ENCODE results near the gene PKD2L1.

PKD2L1 gene

DNA sequence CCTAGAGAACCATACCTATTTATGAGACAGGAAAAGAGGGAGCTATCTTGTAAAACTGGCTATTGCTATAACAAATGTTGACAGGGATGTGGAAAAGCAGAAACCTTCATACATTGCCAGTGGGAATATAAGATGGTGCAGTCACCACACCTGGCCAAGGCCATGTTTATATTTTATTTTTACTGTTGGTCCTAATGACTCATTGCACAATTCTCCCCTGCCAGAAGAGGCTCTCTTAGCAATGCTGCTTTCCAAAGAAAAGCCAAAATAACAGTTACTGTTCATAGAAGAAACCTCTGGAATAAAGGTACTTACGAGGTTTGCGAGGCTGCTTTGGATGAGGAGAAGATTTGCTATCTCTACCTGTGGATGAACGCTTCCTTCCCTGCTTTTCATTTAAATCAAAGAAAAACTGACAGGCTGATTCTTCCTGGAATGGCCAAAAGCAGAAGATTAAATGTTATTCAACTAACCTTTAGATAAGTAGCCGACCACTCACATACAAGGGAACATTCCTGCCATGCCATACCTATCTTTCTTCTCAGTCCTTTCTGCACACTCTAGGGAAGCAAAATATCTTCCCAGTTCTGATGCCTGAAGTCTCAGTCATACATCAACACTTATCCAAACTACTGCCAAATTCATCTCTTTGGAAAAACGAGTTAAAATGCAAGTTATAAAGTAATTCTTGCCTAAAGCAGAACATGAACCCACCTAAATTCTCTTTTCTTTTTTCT is 84.4 kb downstream of the PKD2L1 start:
- Histone ChIP-seq H3K4me3 (ENCODE audit: low read length in 2 of 2) (no peak overlapping the region), H3K27ac (ENCODE audit: low read depth in 2 of 2, low read length in 2 of 2) (no peak overlapping the region), H3K4me1 (ENCODE audit: control insufficient read depth in 2 of 2, insufficient read depth in 2 of 2, low read length in 2 of 2) (no peaks in the 10 kb centered on the region), H3K36me3 (ENCODE audit: control insufficient read depth in 2 of 2, insufficient read depth in 2 of 2, low read length in 2 of 2) (peaks cover 40 to 63% of the 10 kb centered on the region in 2 donors), H3K9ac (ENCODE audit: low read depth in 1 of 2, low read length in 2 of 2) (no peak overlapping the region), H3K9me3 (ENCODE audit: control insufficient read depth in 2 of 2, low read length in 2 of 2) (no peaks in the 10 kb centered on the region), H3K27me3 (ENCODE audit: control insufficient read depth in 2 of 2, insufficient read depth in 2 of 2, low read length in 2 of 2) (no peaks in the 10 kb centered on the region)

DNA sequence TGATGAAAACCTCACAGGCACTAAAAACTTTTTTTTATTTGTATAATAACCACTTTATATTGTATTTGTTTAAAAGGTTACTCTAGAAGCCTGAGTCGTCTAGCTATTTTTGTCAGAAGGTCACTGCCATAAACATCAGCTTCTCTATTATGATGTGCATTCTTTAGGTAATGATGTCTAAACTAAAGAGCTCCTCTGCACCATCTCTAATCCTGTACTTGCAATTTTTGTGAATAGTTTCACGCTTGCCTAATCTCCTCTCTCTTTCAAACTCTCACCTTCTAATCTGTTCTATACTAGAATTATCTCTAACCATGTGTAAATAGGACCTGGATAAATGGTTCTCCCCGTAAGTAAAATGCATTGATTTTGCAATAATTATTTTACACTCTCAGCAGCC is 90.2 kb downstream of the PKD2L1 start:
- peaks cover 45 to 52% of the 10 kb centered on the region in 2 donors for H3K36me3 ChIP-seq (ENCODE audit: control insufficient read depth in 2 of 2, insufficient read depth in 2 of 2, low read length in 2 of 2)

DNA sequence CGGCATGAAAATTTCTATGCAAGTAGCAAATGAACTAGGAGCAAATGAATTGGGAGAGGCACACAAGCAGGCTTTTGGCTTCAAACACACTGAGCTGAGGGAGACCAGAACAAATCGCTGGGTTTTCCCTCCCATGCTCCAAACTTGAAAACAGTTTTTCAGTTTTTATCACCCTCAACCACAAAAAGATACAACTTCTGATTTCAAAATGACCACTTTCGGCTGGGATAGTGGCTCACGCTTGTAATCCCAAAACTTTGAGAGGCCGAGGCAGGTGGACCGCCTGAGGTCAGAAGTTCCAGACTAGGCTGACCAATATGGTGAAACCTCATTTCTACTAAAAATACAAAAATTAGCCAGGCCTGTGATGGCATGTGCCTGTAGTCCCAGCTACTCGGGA is 91.6 kb downstream of the PKD2L1 start:
- H3K36me3 ChIP-seq (ENCODE audit: control insufficient read depth in 2 of 2, insufficient read depth in 2 of 2, low read length in 2 of 2) = peaks cover 48 to 57% of the 10 kb centered on the region in 2 donors
- no peaks in the 10 kb centered on the region for H3K27me3 ChIP-seq (ENCODE audit: control insufficient read depth in 2 of 2, insufficient read depth in 2 of 2, low read length in 2 of 2)
- H3K9ac ChIP-seq (ENCODE audit: low read depth in 1 of 2, low read length in 2 of 2) = no peak overlapping the region
- no peaks in the 10 kb centered on the region for H3K4me1 ChIP-seq (ENCODE audit: control insufficient read depth in 2 of 2, insufficient read depth in 2 of 2, low read length in 2 of 2)
- H3K9me3 ChIP-seq (ENCODE audit: control insufficient read depth in 2 of 2, low read length in 2 of 2) = no peaks in the 10 kb centered on the region
- no peak overlapping the region for H3K27ac ChIP-seq (ENCODE audit: low read depth in 2 of 2, low read length in 2 of 2)
- H3K4me3 ChIP-seq (ENCODE audit: low read length in 2 of 2) = no peak overlapping the region

More for the DNA sequence above, 90.2 kb downstream of the PKD2L1 start:
- Histone ChIP-seq H3K9me3 (ENCODE audit: control insufficient read depth in 2 of 2, low read length in 2 of 2) (no peaks in the 10 kb centered on the region), H3K27ac (ENCODE audit: low read depth in 2 of 2, low read length in 2 of 2) (no peak overlapping the region), H3K9ac (ENCODE audit: low read depth in 1 of 2, low read length in 2 of 2) (no peak overlapping the region), H3K4me3 (ENCODE audit: low read length in 2 of 2) (no peak overlapping the region), H3K27me3 (ENCODE audit: control insufficient read depth in 2 of 2, insufficient read depth in 2 of 2, low read length in 2 of 2) (no peaks in the 10 kb centered on the region), H3K4me1 (ENCODE audit: control insufficient read depth in 2 of 2, insufficient read depth in 2 of 2, low read length in 2 of 2) (no peaks in the 10 kb centered on the region)

All from mucosa of rectum (tissue), 2 donors.